ENCODE results near the gene SCCPDH.

SCCPDH gene

GRCh38 chr1:246793356-246793896 is 69.2 kb downstream of the SCCPDH start:
- Histone ChIP-seq H3K4me2 (ENCODE audit: low read length) (no peak overlapping the region), H3K9me3 (ENCODE audit: control insufficient read depth, insufficient read depth, low read length) (no peaks in the 10 kb centered on the region), H4K20me1 (ENCODE audit: control insufficient read depth, insufficient read depth, low read depth, low read length) (no peaks in the 10 kb centered on the region), H3K4me3 (ENCODE audit: low read length) (no peak overlapping the region), H3K27me3 (ENCODE audit: control insufficient read depth, low read length) (no peaks in the 10 kb centered on the region), H3K4me1 (ENCODE audit: control insufficient read depth, low read length) (no peaks in the 10 kb centered on the region), H3F3A (ENCODE audit: control insufficient read depth, insufficient read depth) (no peaks in the 10 kb centered on the region), H3K79me2 (ENCODE audit: control insufficient read depth, low read length) (no peaks in the 10 kb centered on the region), H3K9me2 (replicated peaks; ENCODE audit: control insufficient read depth, low read length) (no peaks in the 10 kb centered on the region), H3K36me3 (ENCODE audit: control insufficient read depth, low read length) (no peaks in the 10 kb centered on the region), H3K27ac (ENCODE audit: low read depth, low read length) (no peak overlapping the region)
- no peak for TF ChIP-seq EZH2phosphoT487 (IDR thresholded peaks at IDR 0.05; ENCODE audit: borderline replicate concordance, low read length)

DNA sequence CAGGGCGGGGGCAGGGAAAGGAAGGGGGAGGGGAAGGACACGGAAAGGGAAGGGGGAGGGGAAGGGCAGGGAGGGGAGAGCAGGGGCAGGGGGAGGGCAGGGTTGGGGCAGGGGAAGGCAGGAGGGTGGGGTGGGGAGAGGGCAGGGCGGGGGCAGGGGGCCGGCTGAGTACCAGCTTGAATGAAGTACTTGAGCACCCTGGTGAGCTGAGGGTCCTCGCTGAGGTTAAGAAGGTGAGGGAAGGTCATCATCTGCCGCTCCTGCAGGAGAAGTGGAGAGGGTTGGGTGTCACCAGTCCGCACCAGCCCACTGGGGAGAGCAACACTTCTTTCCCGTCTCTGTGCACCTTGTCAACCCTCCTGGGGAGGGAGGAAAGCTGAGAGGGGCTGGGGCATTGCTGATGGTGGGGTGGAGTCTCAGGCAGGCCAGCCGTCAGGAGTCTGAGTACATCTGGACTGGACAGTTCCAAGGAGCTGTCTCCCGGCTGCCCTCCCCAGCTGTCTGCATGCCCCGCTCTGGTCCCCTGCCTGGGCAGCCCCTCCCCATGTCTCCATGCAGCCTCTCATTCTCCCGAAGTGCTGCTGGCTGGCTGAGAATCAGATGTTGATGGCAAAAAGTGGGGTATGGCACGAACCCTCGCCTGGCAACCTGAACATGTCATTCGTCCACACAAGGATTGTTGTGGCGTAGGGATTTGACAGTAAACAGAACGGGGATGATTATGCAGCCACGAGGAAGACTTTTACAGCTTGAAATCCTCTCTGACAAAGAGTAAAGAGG is 70.0 kb downstream of the SCCPDH start:
- H4K20me1 ChIP-seq (ENCODE audit: control insufficient read depth, insufficient read depth, low read depth, low read length), result no peaks in the 10 kb centered on the region
- no peaks in the 10 kb centered on the region for H3K9me3 ChIP-seq (ENCODE audit: control insufficient read depth, insufficient read depth, low read length)
- no peaks in the 10 kb centered on the region for H3K9me2 ChIP-seq (replicated peaks; ENCODE audit: control insufficient read depth, low read length)
- H3K27ac ChIP-seq (ENCODE audit: low read depth, low read length), result no peak overlapping the region
- no peak overlapping the region for H3K4me3 ChIP-seq (ENCODE audit: low read length)
- H3F3A ChIP-seq (ENCODE audit: control insufficient read depth, insufficient read depth), result no peaks in the 10 kb centered on the region
- H3K79me2 ChIP-seq (ENCODE audit: control insufficient read depth, low read length), result no peaks in the 10 kb centered on the region
- H3K4me2 ChIP-seq (ENCODE audit: low read length), result no peak overlapping the region
- H3K4me1 ChIP-seq (ENCODE audit: control insufficient read depth, low read length), result no peaks in the 10 kb centered on the region
- TF ChIP-seq EZH2phosphoT487 (IDR thresholded peaks at IDR 0.05; ENCODE audit: borderline replicate concordance, low read length), result no peak
- no peaks in the 10 kb centered on the region for H3K27me3 ChIP-seq (ENCODE audit: control insufficient read depth, low read length)
- H3K36me3 ChIP-seq (ENCODE audit: control insufficient read depth, low read length), result no peaks in the 10 kb centered on the region

GRCh38 chr1:246794828-246795671 is 70.8 kb downstream of the SCCPDH start:
- no peaks in the 10 kb centered on the region for H3K79me2 ChIP-seq (ENCODE audit: control insufficient read depth, low read length)
- no peaks in the 10 kb centered on the region for H3K4me1 ChIP-seq (ENCODE audit: control insufficient read depth, low read length)
- H3F3A ChIP-seq (ENCODE audit: control insufficient read depth, insufficient read depth), result no peaks in the 10 kb centered on the region
- no peaks in the 10 kb centered on the region for H3K36me3 ChIP-seq (ENCODE audit: control insufficient read depth, low read length)
- H3K4me2 ChIP-seq (ENCODE audit: low read length), result no peak overlapping the region
- no peak overlapping the region for H3K27ac ChIP-seq (ENCODE audit: low read depth, low read length)
- no peaks in the 10 kb centered on the region for H4K20me1 ChIP-seq (ENCODE audit: control insufficient read depth, insufficient read depth, low read depth, low read length)
- no peaks in the 10 kb centered on the region for H3K27me3 ChIP-seq (ENCODE audit: control insufficient read depth, low read length)
- H3K4me3 ChIP-seq (ENCODE audit: low read length), result no peak overlapping the region
- H3K9me2 ChIP-seq (replicated peaks; ENCODE audit: control insufficient read depth, low read length), result no peaks in the 10 kb centered on the region
- H3K9me3 ChIP-seq (ENCODE audit: control insufficient read depth, insufficient read depth, low read length), result no peaks in the 10 kb centered on the region
- TF ChIP-seq CTCF (IDR thresholded peaks at IDR 0.05; ENCODE audit: low read depth, low read length, poor library complexity, severe bottlenecking), result no peak
- TF ChIP-seq EZH2phosphoT487 (IDR thresholded peaks at IDR 0.05; ENCODE audit: borderline replicate concordance, low read length), result no peak

GRCh38 chr1:246795906-246796694 is 71.9 kb downstream of the SCCPDH start:
- Histone ChIP-seq H3K4me1 (ENCODE audit: control insufficient read depth, low read length) (no peaks in the 10 kb centered on the region), H3K9me2 (replicated peaks; ENCODE audit: control insufficient read depth, low read length) (no peaks in the 10 kb centered on the region), H3K27me3 (ENCODE audit: control insufficient read depth, low read length) (no peaks in the 10 kb centered on the region), H3K4me2 (ENCODE audit: low read length) (no peak overlapping the region), H3K27ac (ENCODE audit: low read depth, low read length) (no peak overlapping the region), H3F3A (ENCODE audit: control insufficient read depth, insufficient read depth) (no peaks in the 10 kb centered on the region), H3K9me3 (ENCODE audit: control insufficient read depth, insufficient read depth, low read length) (no peaks in the 10 kb centered on the region), H4K20me1 (ENCODE audit: control insufficient read depth, insufficient read depth, low read depth, low read length) (no peaks in the 10 kb centered on the region), H3K79me2 (ENCODE audit: control insufficient read depth, low read length) (no peaks in the 10 kb centered on the region), H3K4me3 (ENCODE audit: low read length) (no peak overlapping the region), H3K36me3 (ENCODE audit: control insufficient read depth, low read length) (no peaks in the 10 kb centered on the region)
- no peak for TF ChIP-seq EZH2phosphoT487 (IDR thresholded peaks at IDR 0.05; ENCODE audit: borderline replicate concordance, low read length)
- no peak for TF ChIP-seq CTCF (IDR thresholded peaks at IDR 0.05; ENCODE audit: low read depth, low read length, poor library complexity, severe bottlenecking)
